GM23338 (cell line): ENCODE measurements around the gene IL17C.
"Not testable (repeated sequence)": the region's sequence is repeated elsewhere in the genome, so short reads cannot be mapped to it uniquely, and the experiment has no call there.

Source experiments
- CREB1 ChIP-seq: fragments of 250-450 bp; sonication (Bioruptor Pico); IDR thresholded peaks from 2 replicates; pipeline ENCODE4 v1.5.0; 2020; ENCODE audit warnings: low read depth, mild to moderate bottlenecking, moderate library complexity
- CTCF ChIP-seq, 2 experiments: fragments of 200-600 bp in 1 of 2; sonication (generic) in 1 of 2; conservative IDR thresholded peaks; 2 replicates each; pipeline versions ENCODE4 v1.5.1 to v1.6.1; 2016 to 2017; ENCODE audit warnings: antibody characterized with exemption in 2 of 2, low read depth in 2 of 2, mild to moderate bottlenecking in 2 of 2, moderate library complexity in 1 of 2
- NANOG ChIP-seq: IDR thresholded peaks from 2 replicates; pipeline ENCODE4 v1.6.1; 2016; ENCODE audit warnings: antibody characterized with exemption, borderline replicate concordance
- POLR2AphosphoS5 ChIP-seq: IDR thresholded peaks from 2 replicates; pipeline ENCODE4 v1.6.1; 2016; ENCODE audit warnings: antibody characterized with exemption, low read depth
- REST ChIP-seq: IDR thresholded peaks from one replicate; pipeline ENCODE4 v1.6.1; 2018; ENCODE audit warnings: antibody characterized with exemption; ENCODE audit not compliant: unreplicated experiment
- STAT1 ChIP-seq: IDR thresholded peaks from one replicate; pipeline ENCODE4 v1.6.1; 2016; ENCODE audit warnings: antibody characterized with exemption; ENCODE audit not compliant: unreplicated experiment
- ZNF114 ChIP-seq: fragments of 250-450 bp; sonication (Bioruptor Pico); IDR thresholded peaks from 2 replicates; pipeline ENCODE4 v1.5.0; 2020; ENCODE audit warnings: mild to moderate bottlenecking, moderate library complexity

GRCh38 chr16:88609426-88609825 lies 28.9 kb upstream of the IL17C start:
- TF ChIP-seq ZNF114 (CRISPR knock-in tag); NANOG; STAT1; CTCF (conservative IDR thresholded peaks at IDR 0.05; ENCODE audit: low read depth in 2 of 2); CREB1 (CRISPR knock-in tag); POLR2AphosphoS5; REST: not testable (repeated sequence)
